Fibroblast of lung (primary cell): Measurements from ENCODE around the gene JAKMIP3. TPM values are rescaled to one million over a fixed set of nuclear protein-coding genes. Genes with fewer than 3 reads are reported as not detected.

Source experiments
- DNase-seq, 2 donors: peaks; one replicate each; pipeline versions ENCODE4 v3.0.0 to v3.0.0-alpha.2; 2010; ENCODE audit warnings: low read depth in 2 of 2
- H2AFZ ChIP-seq: 2 replicates; pipeline ENCODE4 v1.5.1; 2012; ENCODE audit warnings: low read length, control low read depth, inconsistent platforms
- H3K27ac ChIP-seq: 2 replicates; pipeline ENCODE4 v1.5.1; 2011; ENCODE audit warnings: low read length, control low read depth; ENCODE audit not compliant: insufficient read depth
- H3K27me3 ChIP-seq: 2 replicates; pipeline ENCODE4 v1.5.1; 2011; ENCODE audit warnings: mild to moderate bottlenecking, low read length; ENCODE audit not compliant: control insufficient read depth, insufficient read depth
- H3K36me3 ChIP-seq: 2 replicates; pipeline ENCODE4 v1.5.1; 2011; ENCODE audit warnings: low read length; ENCODE audit not compliant: control insufficient read depth, insufficient read depth
- H3K4me1 ChIP-seq: 2 replicates; pipeline ENCODE4 v1.5.1; 2011; ENCODE audit warnings: low read length; ENCODE audit not compliant: control insufficient read depth, insufficient read depth; ENCODE audit errors: extremely low read depth
- H3K4me2 ChIP-seq: 2 replicates; pipeline ENCODE4 v1.5.1; 2011; ENCODE audit warnings: low read length, control low read depth; ENCODE audit not compliant: insufficient read depth; ENCODE audit errors: extremely low read depth
- H3K4me3 ChIP-seq, 4 experiments: fragments of 200-600 bp in 1 of 4; sonication (generic) in 1 of 4; replicated peaks in 1 of 4; 2 replicates each; pipeline ENCODE4 v1.5.1; 2011 to 2016; ENCODE audit warnings: low read length in 4 of 4, low read depth in 3 of 4, mild to moderate bottlenecking in 3 of 4, control low read depth in 2 of 4, inconsistent platforms in 1 of 4, mixed read lengths in 1 of 4; ENCODE audit not compliant: insufficient read depth in 1 of 4; ENCODE audit errors: control extremely low read depth in 1 of 4
- H3K79me2 ChIP-seq: 2 replicates; pipeline ENCODE4 v1.5.1; 2012; ENCODE audit warnings: mild to moderate bottlenecking, low read length, inconsistent platforms; ENCODE audit not compliant: control insufficient read depth, insufficient read depth
- H3K9ac ChIP-seq: 2 replicates; pipeline ENCODE4 v1.5.1; 2011; ENCODE audit warnings: mild to moderate bottlenecking, low read length, control low read depth; ENCODE audit not compliant: insufficient read depth
- H3K9me3 ChIP-seq: 2 replicates; pipeline ENCODE4 v1.5.1; 2012; ENCODE audit warnings: low read depth, low read length; ENCODE audit not compliant: control insufficient read depth, insufficient read depth
- H4K20me1 ChIP-seq: 2 replicates; pipeline ENCODE4 v1.5.1; 2011; ENCODE audit warnings: low read length; ENCODE audit not compliant: control insufficient read depth, insufficient read depth; ENCODE audit errors: extremely low read depth
- EZH2 ChIP-seq: IDR thresholded peaks from 2 replicates; pipeline ENCODE4 v1.5.1; 2012; ENCODE audit warnings: low read length, control low read depth, mild to moderate bottlenecking; ENCODE audit errors: missing control alignments
- polyA plus RNA-seq, 2 donors: library from polyadenylated mRNA; depleted of rRNA in 1 of 2; stranded (reverse) in 1 of 2; unstranded in 1 of 2; fragments of >200 nt; gene quantifications; 2 replicates each; pipeline ENCODE4 v1.2.1, GENCODE V29; 2011 to 2012; ENCODE audit warnings: missing spikeins in 1 of 2
- total RNA-seq: library from RNA; depleted of rRNA; stranded (reverse); fragments of >200 nt; gene quantifications from 2 replicates; pipeline ENCODE4 v1.2.1, GENCODE V29; 2014
- TF ChIP-seq, protein P1 (sequence below), 2 donors: IDR thresholded peaks in 1 of 2; conservative IDR thresholded peaks in 1 of 2; 1 replicate in 1 of 2; 2 replicates in 1 of 2; pipeline ENCODE4 v1.5.1; 2011 to 2012; ENCODE audit warnings: low read length in 2 of 2, control low read depth in 1 of 2, inconsistent platforms in 1 of 2, low read depth in 1 of 2, mild to moderate bottlenecking in 1 of 2

Gene JAKMIP3
- total and polyA plus RNA-seq, 2 donors (not counting 1 experiment from before 2014, with no cell fraction given), result 0.17 TPM

DNA sequence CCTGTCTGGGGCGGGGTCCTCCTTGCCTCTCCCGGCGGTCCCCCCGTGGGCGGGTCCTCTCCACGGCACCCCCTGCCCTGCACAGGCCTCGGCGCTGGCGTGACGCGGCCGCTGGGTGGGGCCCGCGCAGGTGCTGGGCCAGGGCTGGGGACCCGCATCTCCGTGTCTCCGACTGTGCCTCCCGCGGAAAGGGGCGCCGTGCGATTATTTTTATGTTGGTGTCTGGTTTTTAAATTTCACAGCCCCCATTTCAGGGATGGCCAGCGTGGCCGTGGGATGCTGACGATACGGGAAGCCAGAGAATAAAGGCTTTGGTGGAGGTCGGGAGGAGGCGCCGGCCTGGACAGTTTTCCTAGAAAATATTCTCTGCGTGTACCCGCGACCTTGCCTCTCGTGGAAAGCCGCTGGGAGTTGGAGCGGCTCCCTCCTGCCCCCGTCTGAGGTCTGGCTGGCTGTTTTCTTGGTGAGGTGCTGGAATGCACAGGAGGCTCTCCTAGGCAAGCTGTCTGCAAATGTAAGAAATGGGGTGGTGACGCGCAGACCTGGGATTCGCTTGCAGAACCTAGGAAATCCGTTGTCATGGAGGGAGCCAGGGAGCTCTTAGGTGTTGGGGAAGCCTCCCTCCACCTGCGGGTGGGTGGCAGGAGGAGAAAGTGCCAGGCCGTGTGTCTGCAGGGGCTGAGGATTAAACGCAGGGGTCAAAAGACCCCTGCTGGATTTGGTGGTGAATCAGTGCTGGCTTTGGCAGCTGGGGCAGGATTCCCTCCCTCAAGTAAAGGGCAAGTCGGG is 28.7 kb upstream of the JAKMIP3 start:
- TF ChIP-seq EZH2, result peak; percentile 79
- TF ChIP-seq, protein P1, sequence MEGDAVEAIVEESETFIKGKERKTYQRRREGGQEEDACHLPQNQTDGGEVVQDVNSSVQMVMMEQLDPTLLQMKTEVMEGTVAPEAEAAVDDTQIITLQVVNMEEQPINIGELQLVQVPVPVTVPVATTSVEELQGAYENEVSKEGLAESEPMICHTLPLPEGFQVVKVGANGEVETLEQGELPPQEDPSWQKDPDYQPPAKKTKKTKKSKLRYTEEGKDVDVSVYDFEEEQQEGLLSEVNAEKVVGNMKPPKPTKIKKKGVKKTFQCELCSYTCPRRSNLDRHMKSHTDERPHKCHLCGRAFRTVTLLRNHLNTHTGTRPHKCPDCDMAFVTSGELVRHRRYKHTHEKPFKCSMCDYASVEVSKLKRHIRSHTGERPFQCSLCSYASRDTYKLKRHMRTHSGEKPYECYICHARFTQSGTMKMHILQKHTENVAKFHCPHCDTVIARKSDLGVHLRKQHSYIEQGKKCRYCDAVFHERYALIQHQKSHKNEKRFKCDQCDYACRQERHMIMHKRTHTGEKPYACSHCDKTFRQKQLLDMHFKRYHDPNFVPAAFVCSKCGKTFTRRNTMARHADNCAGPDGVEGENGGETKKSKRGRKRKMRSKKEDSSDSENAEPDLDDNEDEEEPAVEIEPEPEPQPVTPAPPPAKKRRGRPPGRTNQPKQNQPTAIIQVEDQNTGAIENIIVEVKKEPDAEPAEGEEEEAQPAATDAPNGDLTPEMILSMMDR (conservative IDR thresholded peaks at IDR 0.05 in 1 of 2, IDR thresholded peaks at IDR 0.05 in 1 of 2; ENCODE audit: low read depth in 1 of 2, low read length in 2 of 2), result no peak
- Histone ChIP-seq H3K36me3 (no peaks in the 10 kb centered on the region), H3K4me2 (no peak overlapping the region), H3K9ac (no peak overlapping the region), H3K27me3 (peaks cover 23% of the 10 kb centered on the region), H2AFZ (no peak overlapping the region), H3K4me3 (no peak overlapping the region), H4K20me1 (no peaks in the 10 kb centered on the region), H3K4me1 (no peaks in the 10 kb centered on the region), H3K27ac (no peak overlapping the region), H3K9me3 (no peaks in the 10 kb centered on the region), H3K79me2 (no peaks in the 10 kb centered on the region)
- peak in 1 of 2 donors; percentile 11 for DNase-seq

DNA sequence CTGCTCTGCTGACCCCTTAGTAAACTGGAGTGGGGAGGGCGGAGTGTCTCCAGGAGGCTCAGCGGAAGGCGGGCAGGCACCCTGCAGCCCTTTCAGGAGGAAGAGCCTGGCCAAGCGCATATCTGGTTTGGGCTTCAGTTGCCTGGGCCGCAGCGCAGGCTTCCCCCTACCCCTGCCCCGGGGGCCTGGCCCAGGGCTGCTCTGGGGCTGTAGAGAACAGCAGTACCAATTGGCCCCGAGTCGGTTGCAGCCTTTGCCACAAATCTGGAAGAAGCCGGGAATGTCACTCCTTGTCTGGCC is 28.1 kb upstream of the JAKMIP3 start:
- Histone ChIP-seq H3K9me3 (no peaks in the 10 kb centered on the region), H3K9ac (no peak overlapping the region), H3K79me2 (no peaks in the 10 kb centered on the region), H3K36me3 (no peaks in the 10 kb centered on the region), H3K27me3 (peaks cover 23% of the 10 kb centered on the region), H2AFZ (no peak overlapping the region), H3K27ac (no peak overlapping the region), H3K4me3 (no peak overlapping the region), H3K4me2 (no peak overlapping the region), H3K4me1 (no peaks in the 10 kb centered on the region), H4K20me1 (no peaks in the 10 kb centered on the region)
- no peak for TF ChIP-seq EZH2
- TF ChIP-seq, protein P1 (conservative IDR thresholded peaks at IDR 0.05 in 1 of 2, IDR thresholded peaks at IDR 0.05 in 1 of 2; ENCODE audit: low read depth in 1 of 2, low read length in 2 of 2), result no peak
- DNase-seq, result no peak

DNA sequence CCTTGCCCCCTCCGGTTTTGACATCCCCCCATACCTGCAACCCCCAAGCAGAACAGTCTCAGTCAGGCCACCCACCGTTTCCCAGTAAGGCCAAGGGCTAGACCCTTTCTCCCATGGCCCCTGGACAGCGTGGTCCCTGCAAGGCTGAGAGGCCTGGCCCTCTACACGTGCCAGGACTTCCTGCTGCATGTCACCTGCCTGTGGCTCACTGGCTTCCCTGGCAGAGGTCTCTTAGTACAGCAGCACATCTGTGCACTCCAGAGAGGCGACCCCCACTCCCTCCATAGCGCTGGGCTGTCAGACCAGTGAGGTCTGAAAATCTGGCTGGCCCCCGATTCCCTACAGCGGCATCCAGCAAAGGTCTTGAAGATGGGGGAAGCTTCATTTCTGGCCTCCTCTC is 26.4 kb upstream of the JAKMIP3 start:
- Histone ChIP-seq H3K9me3 (no peaks in the 10 kb centered on the region), H3K27me3 (peaks cover 23% of the 10 kb centered on the region), H3K36me3 (no peaks in the 10 kb centered on the region), H3K4me3 (no peak overlapping the region), H2AFZ (no peak overlapping the region), H3K4me1 (no peaks in the 10 kb centered on the region), H3K9ac (no peak overlapping the region), H3K79me2 (no peaks in the 10 kb centered on the region), H3K4me2 (no peak overlapping the region), H4K20me1 (no peaks in the 10 kb centered on the region), H3K27ac (no peak overlapping the region)
- no peak for DNase-seq
- no peak for TF ChIP-seq EZH2
- TF ChIP-seq, protein P1 (conservative IDR thresholded peaks at IDR 0.05 in 1 of 2, IDR thresholded peaks at IDR 0.05 in 1 of 2; ENCODE audit: low read depth in 1 of 2, low read length in 2 of 2), result no peak
